Progenitor cell of endocrine pancreas (in vitro differentiated cells): ENCODE measurements around the gene FRMPD4. TPM values are rescaled to one million over a fixed set of nuclear protein-coding genes. Genes with fewer than 3 reads are reported as not detected.

Source experiments
- DNase-seq: peaks from one replicate; pipeline ENCODE4 v3.0.0; 2021; ENCODE audit warnings: low spot score; ENCODE audit not compliant: unreplicated experiment
- H3K27ac Mint-ChIP-seq: 2 replicates; pipeline ENCODE4 v1.8.0; 2021; ENCODE audit warnings: mild to moderate bottlenecking, moderate library complexity, mixed read lengths
- H3K27me3 Mint-ChIP-seq: 2 replicates; pipeline ENCODE4 v1.8.0; 2021; ENCODE audit warnings: mixed read lengths
- H3K36me3 Mint-ChIP-seq: 2 replicates; pipeline ENCODE4 v1.8.0; 2022; ENCODE audit warnings: mixed read lengths; ENCODE audit not compliant: insufficient read depth
- H3K4me1 Mint-ChIP-seq: 2 replicates; pipeline ENCODE4 v1.8.0; 2021; ENCODE audit warnings: low read depth, mixed read lengths
- H3K4me3 Mint-ChIP-seq: 2 replicates; pipeline ENCODE4 v1.8.0; 2021; ENCODE audit warnings: low read depth, mild to moderate bottlenecking, moderate library complexity, mixed read lengths
- H3K9me3 Mint-ChIP-seq: 2 replicates; pipeline ENCODE4 v1.8.0; 2021; ENCODE audit warnings: low read depth, mixed read lengths
- total RNA-seq: library from RNA; stranded (reverse); gene quantifications from 2 replicates; pipeline ENCODE4 v1.2.1, GENCODE V29; 2021
- TF ChIP-seq, protein P1 (sequence below): fragments of 200-600 bp; sonication (generic); IDR thresholded peaks from one replicate; pipeline ENCODE4 v1.5.0; 2021; ENCODE audit warnings: antibody characterized with exemption, mild to moderate bottlenecking; ENCODE audit not compliant: unreplicated experiment

FRMPD4 gene
- total RNA-seq, 1 donor from 2014 or later, result 0.10 TPM

- TF ChIP-seq, protein P1, sequence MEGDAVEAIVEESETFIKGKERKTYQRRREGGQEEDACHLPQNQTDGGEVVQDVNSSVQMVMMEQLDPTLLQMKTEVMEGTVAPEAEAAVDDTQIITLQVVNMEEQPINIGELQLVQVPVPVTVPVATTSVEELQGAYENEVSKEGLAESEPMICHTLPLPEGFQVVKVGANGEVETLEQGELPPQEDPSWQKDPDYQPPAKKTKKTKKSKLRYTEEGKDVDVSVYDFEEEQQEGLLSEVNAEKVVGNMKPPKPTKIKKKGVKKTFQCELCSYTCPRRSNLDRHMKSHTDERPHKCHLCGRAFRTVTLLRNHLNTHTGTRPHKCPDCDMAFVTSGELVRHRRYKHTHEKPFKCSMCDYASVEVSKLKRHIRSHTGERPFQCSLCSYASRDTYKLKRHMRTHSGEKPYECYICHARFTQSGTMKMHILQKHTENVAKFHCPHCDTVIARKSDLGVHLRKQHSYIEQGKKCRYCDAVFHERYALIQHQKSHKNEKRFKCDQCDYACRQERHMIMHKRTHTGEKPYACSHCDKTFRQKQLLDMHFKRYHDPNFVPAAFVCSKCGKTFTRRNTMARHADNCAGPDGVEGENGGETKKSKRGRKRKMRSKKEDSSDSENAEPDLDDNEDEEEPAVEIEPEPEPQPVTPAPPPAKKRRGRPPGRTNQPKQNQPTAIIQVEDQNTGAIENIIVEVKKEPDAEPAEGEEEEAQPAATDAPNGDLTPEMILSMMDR, result no peak
- Mint-ChIP-seq H3K36me3 (no peaks in the 10 kb centered on the region), H3K9me3 (no peaks in the 10 kb centered on the region), H3K27ac (no peak overlapping the region), H3K4me3 (no peak overlapping the region), H3K4me1 (no peaks in the 10 kb centered on the region), H3K27me3 (peaks cover 6% of the 10 kb centered on the region)
- DNase-seq, result no peak
These were observed 240.0 kb downstream of the FRMPD4 start for GRCh38 chrX:12378253-12378652.

DNA sequence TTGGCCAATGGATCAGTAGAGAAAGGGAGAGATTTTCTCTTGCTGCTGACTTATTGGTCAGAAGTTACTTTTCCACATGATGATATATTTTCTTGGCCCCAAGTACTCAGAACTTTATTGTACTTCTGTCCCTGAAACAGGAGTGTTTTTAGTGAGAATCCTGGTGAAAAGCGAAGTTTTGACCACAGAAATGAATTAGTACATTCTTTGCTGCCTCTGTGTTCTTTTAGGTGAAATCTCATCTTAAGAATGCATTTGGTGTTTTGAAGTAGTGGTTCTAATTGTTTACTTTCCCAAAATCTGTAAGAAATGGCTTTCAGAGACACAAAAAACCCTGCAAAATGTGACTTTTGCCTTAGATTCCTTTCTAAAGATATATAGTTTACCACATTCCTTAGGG is 240.4 kb downstream of the FRMPD4 start:
- Mint-ChIP-seq H3K27me3 (peaks cover 6% of the 10 kb centered on the region), H3K4me3 (no peak overlapping the region), H3K27ac (no peak overlapping the region), H3K9me3 (no peaks in the 10 kb centered on the region), H3K36me3 (no peaks in the 10 kb centered on the region), H3K4me1 (no peaks in the 10 kb centered on the region)
- TF ChIP-seq, protein P1, result no peak
- DNase-seq, result no peak

DNA sequence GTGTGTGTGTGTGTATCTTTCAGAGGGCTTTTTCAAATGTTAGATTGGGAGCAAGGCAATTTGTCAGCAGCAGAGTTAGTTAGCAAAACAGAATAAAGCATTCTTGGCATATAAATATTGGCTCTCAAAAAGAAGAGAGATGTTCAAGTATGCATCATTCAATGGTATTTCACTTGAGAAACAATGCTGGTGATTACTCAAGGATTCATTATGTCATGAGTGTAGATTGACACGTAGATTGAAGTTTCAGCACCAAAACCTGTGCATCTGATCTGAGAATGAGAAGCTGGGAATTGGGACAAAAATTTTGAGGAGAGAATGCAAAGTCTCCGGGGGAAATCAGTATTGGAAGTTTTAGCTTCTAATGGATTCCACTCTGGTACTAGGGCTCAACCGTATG is 241.4 kb downstream of the FRMPD4 start:
- Mint-ChIP-seq H3K27me3 (peaks cover 6% of the 10 kb centered on the region), H3K4me1 (no peaks in the 10 kb centered on the region), H3K27ac (no peak overlapping the region), H3K36me3 (no peaks in the 10 kb centered on the region), H3K9me3 (no peaks in the 10 kb centered on the region), H3K4me3 (no peak overlapping the region)
- TF ChIP-seq, protein P1, result no peak
- no peak for DNase-seq

- DNase-seq, result no peak
- Mint-ChIP-seq H3K4me1 (no peaks in the 10 kb centered on the region), H3K9me3 (no peaks in the 10 kb centered on the region), H3K27ac (no peak overlapping the region), H3K36me3 (no peaks in the 10 kb centered on the region), H3K4me3 (no peak overlapping the region), H3K27me3 (peaks cover 2% of the 10 kb centered on the region)
- TF ChIP-seq, protein P1, result peak; percentile 40
These were observed 244.9 kb downstream of the FRMPD4 start for GRCh38 chrX:12383196-12383595.

- Mint-ChIP-seq H3K9me3 (peaks cover 3% of the 10 kb centered on the region), H3K4me1 (no peaks in the 10 kb centered on the region), H3K4me3 (no peak overlapping the region), H3K27ac (no peak overlapping the region), H3K27me3 (no peaks in the 10 kb centered on the region), H3K36me3 (no peaks in the 10 kb centered on the region)
- TF ChIP-seq, protein P1, result no peak
- no peak for DNase-seq
These were observed 252.0 kb downstream of the FRMPD4 start for GRCh38 chrX:12390301-12390700.

DNA sequence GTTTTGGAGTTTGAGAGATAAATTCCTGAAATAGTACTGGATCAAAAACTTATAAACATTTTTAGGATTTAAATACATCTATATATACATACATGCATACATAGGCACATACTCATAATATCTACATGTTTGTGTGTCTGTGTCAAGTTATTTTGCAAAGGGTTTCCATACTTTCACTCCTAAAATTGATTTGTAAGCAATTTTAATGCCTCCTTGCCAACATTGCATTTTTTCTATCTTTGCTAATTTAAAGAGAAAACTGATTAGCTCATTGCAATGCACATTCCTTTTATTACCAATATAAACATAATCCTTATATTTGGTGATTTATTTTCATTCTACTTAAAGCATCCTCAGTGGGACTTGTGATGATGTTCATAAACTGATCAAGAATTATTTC is 258.3 kb downstream of the FRMPD4 start:
- no peak for DNase-seq
- Mint-ChIP-seq H3K9me3 (no peaks in the 10 kb centered on the region), H3K4me1 (no peaks in the 10 kb centered on the region), H3K27me3 (no peaks in the 10 kb centered on the region), H3K27ac (no peak overlapping the region), H3K36me3 (no peaks in the 10 kb centered on the region), H3K4me3 (no peak overlapping the region)
- TF ChIP-seq, protein P1, result no peak
